WTC11 (cell line): Measurements from ENCODE around the gene TNC. TPM values are rescaled to one million over a fixed set of nuclear protein-coding genes. Genes with fewer than 3 reads are reported as not detected.

ENCODE experiments used
- ATAC-seq: fragments of 200-7000 bp; cut with Tn5 transposase; 2 replicates; pipeline ENCODE4 v1.10.0; 2021; ENCODE audit warnings: mild to moderate bottlenecking, moderate library complexity
- CTCF ChIA-PET: fragments of 300-600 bp; sonication (Branson Sonifier 250); formaldehyde crosslinking; loops from one replicate; lab custom pipeline; 2021; ENCODE audit warnings: antibody characterized with exemption; lab: Charles Lee
- POLR2A ChIA-PET: fragments of 350-600 bp; sonication (Branson Sonifier 250); formaldehyde crosslinking; loops from one replicate; lab custom pipeline; 2021; ENCODE audit warnings: antibody characterized with exemption; lab: Charles Lee
- DNase-seq: peaks from one replicate; pipeline ENCODE4 v3.0.0; 2021; ENCODE audit warnings: low spot score
- H3K27ac Mint-ChIP-seq: 2 replicates; pipeline ENCODE4 v1.8.0; 2021; ENCODE audit warnings: mixed read lengths
- H3K27me3 Mint-ChIP-seq: 2 replicates; pipeline ENCODE4 v1.8.0; 2021; ENCODE audit warnings: low read depth, mild to moderate bottlenecking, moderate library complexity, mixed read lengths
- H3K36me3 Mint-ChIP-seq: 2 replicates; pipeline ENCODE4 v1.8.0; 2021; ENCODE audit warnings: mixed read lengths
- H3K4me1 Mint-ChIP-seq: 2 replicates; pipeline ENCODE4 v1.8.0; 2022; ENCODE audit warnings: mixed read lengths
- H3K4me3 Mint-ChIP-seq: 2 replicates; pipeline ENCODE4 v1.8.0; 2021; ENCODE audit warnings: mild to moderate bottlenecking, moderate library complexity, mixed read lengths
- H3K9me3 Mint-ChIP-seq: 2 replicates; pipeline ENCODE4 v1.8.0; 2021; ENCODE audit warnings: mixed read lengths
- ATF2 ChIP-seq: sonication (generic); formaldehyde crosslinking; IDR thresholded peaks from 2 replicates; pipeline ENCODE4 v1.8.1; 2022; ENCODE audit warnings: low read depth, missing genetic modification reagents, borderline replicate concordance
- ATF6 ChIP-seq: sonication (generic); formaldehyde crosslinking; IDR thresholded peaks from 2 replicates; pipeline ENCODE4 v1.8.1; 2023; ENCODE audit warnings: mild to moderate bottlenecking, missing genetic modification reagents
- CREM ChIP-seq: sonication (generic); formaldehyde crosslinking; IDR thresholded peaks from 2 replicates; pipeline ENCODE4 v1.8.1; 2022; ENCODE audit warnings: mild to moderate bottlenecking, missing genetic modification reagents, moderate library complexity
- ETV6 ChIP-seq: sonication (generic); formaldehyde crosslinking; IDR thresholded peaks from 2 replicates; pipeline ENCODE4 v1.8.1; 2022; ENCODE audit warnings: mild to moderate bottlenecking, missing genetic modification reagents
- FOXP1 ChIP-seq: sonication (generic); formaldehyde crosslinking; IDR thresholded peaks from 2 replicates; pipeline ENCODE4 v1.8.0; 2022; ENCODE audit warnings: missing genetic modification reagents, mild to moderate bottlenecking, moderate library complexity, borderline replicate concordance
- JUN ChIP-seq: sonication (generic); formaldehyde crosslinking; IDR thresholded peaks from 2 replicates; pipeline ENCODE4 v1.8.0; 2023; ENCODE audit warnings: mild to moderate bottlenecking, missing genetic modification reagents
- KAT7 ChIP-seq: sonication (generic); formaldehyde crosslinking; IDR thresholded peaks from 2 replicates; pipeline ENCODE4 v1.8.1; 2023; ENCODE audit warnings: missing genetic modification reagents, mild to moderate bottlenecking, borderline replicate concordance
- MLX ChIP-seq: sonication (generic); formaldehyde crosslinking; IDR thresholded peaks from 2 replicates; pipeline ENCODE4 v1.8.1; 2023; ENCODE audit warnings: mild to moderate bottlenecking, missing genetic modification reagents, moderate library complexity
- NR1H2 ChIP-seq: sonication (generic); formaldehyde crosslinking; IDR thresholded peaks from 2 replicates; pipeline ENCODE4 v1.9.0; 2021; ENCODE audit warnings: mild to moderate bottlenecking, moderate library complexity, missing genetic modification reagents
- OVOL2 ChIP-seq: fragments of 250-450 bp; sonication (Bioruptor Pico); IDR thresholded peaks from 2 replicates; pipeline ENCODE4 v1.9.0; 2021; ENCODE audit warnings: mild to moderate bottlenecking, borderline replicate concordance
- PRDM15 ChIP-seq: sonication (generic); formaldehyde crosslinking; IDR thresholded peaks from 2 replicates; pipeline ENCODE4 v1.8.0; 2022; ENCODE audit warnings: missing genetic modification reagents
- SMAD3 ChIP-seq: sonication (generic); formaldehyde crosslinking; IDR thresholded peaks from 2 replicates; pipeline ENCODE4 v1.8.0; 2022; ENCODE audit warnings: missing genetic modification reagents, mild to moderate bottlenecking, borderline replicate concordance
- SMAD4 ChIP-seq: sonication (generic); formaldehyde crosslinking; IDR thresholded peaks from 2 replicates; pipeline ENCODE4 v1.8.0; 2022; ENCODE audit warnings: mild to moderate bottlenecking, missing genetic modification reagents
- SOX15 ChIP-seq: fragments of 250-450 bp; sonication (Bioruptor Pico); IDR thresholded peaks from 2 replicates; pipeline ENCODE4 v1.9.0; 2021; ENCODE audit warnings: mild to moderate bottlenecking
- SP1 ChIP-seq: sonication (generic); formaldehyde crosslinking; conservative IDR thresholded peaks from 2 replicates; pipeline ENCODE4 v1.8.1; 2022; ENCODE audit warnings: missing genetic modification reagents
- STAT6 ChIP-seq: sonication (generic); formaldehyde crosslinking; conservative IDR thresholded peaks from 2 replicates; pipeline ENCODE4 v1.8.1; 2023; ENCODE audit warnings: mild to moderate bottlenecking, low read depth, missing genetic modification reagents, moderate library complexity
- USF2 ChIP-seq: sonication (generic); formaldehyde crosslinking; IDR thresholded peaks from 2 replicates; pipeline ENCODE4 v1.8.1; 2023; ENCODE audit warnings: mild to moderate bottlenecking, missing genetic modification reagents, moderate library complexity
- ZMAT4 ChIP-seq: fragments of 250-450 bp; sonication (Bioruptor Pico); IDR thresholded peaks from 2 replicates; pipeline ENCODE4 v1.9.0; 2021; ENCODE audit warnings: mild to moderate bottlenecking
- ZNF219 ChIP-seq: sonication (generic); formaldehyde crosslinking; IDR thresholded peaks from 2 replicates; pipeline ENCODE4 v1.8.0; 2023; ENCODE audit warnings: missing genetic modification reagents, mild to moderate bottlenecking, borderline replicate concordance
- ZNF263 ChIP-seq: sonication (generic); formaldehyde crosslinking; IDR thresholded peaks from 2 replicates; pipeline ENCODE4 v1.8.1; 2022; ENCODE audit warnings: low read depth, mild to moderate bottlenecking, moderate library complexity, missing genetic modification reagents
- ZNF396 ChIP-seq: fragments of 250-450 bp; sonication (Bioruptor Pico); IDR thresholded peaks from 2 replicates; pipeline ENCODE4 v1.8.0; 2021; ENCODE audit warnings: mild to moderate bottlenecking, moderate library complexity, borderline replicate concordance
- ZNF512 ChIP-seq: sonication (generic); formaldehyde crosslinking; IDR thresholded peaks from 2 replicates; pipeline ENCODE4 v1.8.1; 2022; ENCODE audit warnings: missing genetic modification reagents, borderline replicate concordance
- total RNA-seq: library from RNA; stranded (reverse); gene quantifications from 3 replicates; pipeline ENCODE4 v1.2.3, GENCODE V29; 2021

The TNC gene
- total RNA-seq, 1 experiment from 2014 or later = 4.5 TPM

- TF ChIP-seq PRDM15 (CRISPR knock-in tag) = no peak
- TF ChIP-seq SOX15 (CRISPR knock-in tag) = no peak
- TF ChIP-seq SP1 = no peak
- TF ChIP-seq SMAD4 (CRISPR knock-in tag) = no peak
- TF ChIP-seq OVOL2 (CRISPR knock-in tag) = no peak
- TF ChIP-seq ATF6 (CRISPR knock-in tag) = no peak
- no peak for TF ChIP-seq JUN
- no peak for TF ChIP-seq ZMAT4
- TF ChIP-seq KAT7 (CRISPR knock-in tag) = no peak
These were observed 2.7 kb downstream of the TNC start (continued) for GRCh38 chr9:115115117-115115880.

GRCh38 chr9:115114546-115114945 is 3.4 kb downstream of the TNC start:
- CTCF ChIA-PET = no interaction called here
- no peak for TF ChIP-seq ATF2 (CRISPR knock-in tag)
- TF ChIP-seq ZNF263 = no peak
- no peak for TF ChIP-seq ZNF512 (CRISPR knock-in tag)
- no peak for TF ChIP-seq STAT6 (CRISPR knock-in tag)
- TF ChIP-seq USF2 (CRISPR knock-in tag) = no peak
- TF ChIP-seq FOXP1 = no peak
- TF ChIP-seq CREM (CRISPR knock-in tag) = no peak
- TF ChIP-seq ZNF396 (CRISPR knock-in tag) = no peak
- TF ChIP-seq ZNF219 (CRISPR knock-in tag) = no peak
- TF ChIP-seq MLX (CRISPR knock-in tag) = no peak
- no peak for TF ChIP-seq ETV6 (CRISPR knock-in tag)
- no peak for TF ChIP-seq NR1H2
- no peak for TF ChIP-seq SMAD3 (CRISPR knock-in tag)

More at GRCh38 chr9:115114546-115114945, 3.4 kb downstream of the TNC start:
- Mint-ChIP-seq H3K27ac (no peak overlapping the region), H3K36me3 (no peaks in the 10 kb centered on the region), H3K4me1 (peaks cover 34% of the 10 kb centered on the region), H3K9me3 (peaks cover 6% of the 10 kb centered on the region; the same call in 1 of the 2 replicates), H3K4me3 (no peak overlapping the region), H3K27me3 (peaks cover 66% of the 10 kb centered on the region)
- POLR2A ChIA-PET = no interaction called here
- DNase-seq = no peak
- no peak for ATAC-seq
